ENCODE measurements around the gene CACTIN. TPM values are rescaled to one million over a fixed set of nuclear protein-coding genes. Genes with fewer than 3 reads are reported as not detected.
"Not testable (repeated sequence)": the region's sequence is repeated elsewhere in the genome, so short reads cannot be mapped to it uniquely, and the experiment has no call there.

Gene CACTIN
- polyA plus RNA-seq, 1 donor: 18.9 TPM

DNA sequence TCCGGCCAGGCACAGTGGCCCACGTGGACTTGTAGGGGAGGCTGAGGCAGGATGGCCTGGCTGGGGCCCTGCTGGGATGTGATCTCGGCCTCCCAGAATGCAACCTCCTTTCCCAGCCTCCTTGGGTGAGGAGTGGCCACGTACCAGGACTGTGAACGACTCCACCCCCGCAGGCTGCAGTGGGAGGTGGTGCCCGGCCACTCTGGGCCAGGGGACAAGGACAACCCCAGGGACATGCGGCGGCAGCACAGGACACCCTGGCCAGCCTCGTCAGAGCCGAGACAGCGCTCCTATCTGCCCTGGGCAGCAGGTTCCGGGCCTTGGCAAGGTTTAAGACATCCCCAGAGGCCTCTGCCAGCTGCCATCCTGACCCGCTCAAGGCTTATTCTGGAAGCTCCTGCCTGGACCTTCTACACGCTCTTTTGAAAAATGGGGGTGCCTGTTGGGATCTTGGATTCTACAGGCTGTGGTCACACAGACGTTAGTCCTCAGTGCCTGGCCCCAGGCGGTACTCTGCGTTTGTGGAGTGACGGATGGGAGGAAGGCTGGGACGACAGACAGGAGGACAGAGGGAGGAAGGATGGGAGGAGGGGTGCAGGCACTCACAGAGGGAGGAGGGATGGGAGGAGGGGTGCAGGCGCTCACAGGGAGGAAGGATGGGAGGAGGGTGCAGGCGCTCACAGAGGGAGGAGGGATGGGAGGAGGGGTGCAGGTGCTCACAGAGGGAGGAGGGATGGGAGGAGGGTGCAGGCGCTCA lies 19.9 kb upstream of the CACTIN start:
- DNase-seq (ENCODE audit: low read depth): no peak

DNA sequence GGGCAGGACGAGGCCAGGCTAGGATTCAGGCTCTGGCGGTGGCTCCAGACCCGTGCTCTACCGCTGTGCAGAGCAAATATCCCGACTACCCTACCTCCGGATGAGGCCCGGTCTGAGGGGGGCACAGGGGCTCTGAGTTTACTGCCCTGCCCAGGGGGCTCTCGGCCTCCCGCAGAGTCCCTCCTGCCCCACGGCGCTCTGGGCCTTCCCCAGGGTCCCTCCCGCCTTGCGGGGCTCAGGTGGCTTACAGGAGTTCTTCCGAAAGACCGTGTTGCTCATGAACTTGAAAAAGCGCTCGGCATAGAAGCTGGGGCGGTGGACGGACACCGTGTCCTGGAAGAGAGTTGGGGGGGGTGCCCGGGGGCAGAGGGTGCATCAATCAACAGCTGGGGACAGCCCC lies 19.1 kb upstream of the CACTIN start:
- no peak for DNase-seq (ENCODE audit: low read depth)

DNA sequence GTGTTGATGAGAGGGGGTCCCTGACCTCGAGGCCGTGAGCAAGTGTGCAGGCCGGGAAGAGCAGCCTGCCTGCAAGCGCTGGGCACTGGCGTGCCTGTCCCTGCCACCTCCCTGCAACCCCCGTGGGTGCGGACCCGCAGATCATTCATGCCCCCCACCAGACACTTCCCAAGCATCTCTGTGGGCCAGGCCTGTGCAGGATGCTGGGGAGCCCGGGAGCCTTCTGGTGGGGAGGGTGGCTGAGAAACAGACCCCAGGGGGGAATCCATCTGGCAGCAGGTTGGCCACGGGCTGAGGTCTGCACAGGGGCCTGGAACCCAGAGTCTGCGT lies 18.4 kb upstream of the CACTIN start:
- DNase-seq (ENCODE audit: low read depth): no peak

DNA sequence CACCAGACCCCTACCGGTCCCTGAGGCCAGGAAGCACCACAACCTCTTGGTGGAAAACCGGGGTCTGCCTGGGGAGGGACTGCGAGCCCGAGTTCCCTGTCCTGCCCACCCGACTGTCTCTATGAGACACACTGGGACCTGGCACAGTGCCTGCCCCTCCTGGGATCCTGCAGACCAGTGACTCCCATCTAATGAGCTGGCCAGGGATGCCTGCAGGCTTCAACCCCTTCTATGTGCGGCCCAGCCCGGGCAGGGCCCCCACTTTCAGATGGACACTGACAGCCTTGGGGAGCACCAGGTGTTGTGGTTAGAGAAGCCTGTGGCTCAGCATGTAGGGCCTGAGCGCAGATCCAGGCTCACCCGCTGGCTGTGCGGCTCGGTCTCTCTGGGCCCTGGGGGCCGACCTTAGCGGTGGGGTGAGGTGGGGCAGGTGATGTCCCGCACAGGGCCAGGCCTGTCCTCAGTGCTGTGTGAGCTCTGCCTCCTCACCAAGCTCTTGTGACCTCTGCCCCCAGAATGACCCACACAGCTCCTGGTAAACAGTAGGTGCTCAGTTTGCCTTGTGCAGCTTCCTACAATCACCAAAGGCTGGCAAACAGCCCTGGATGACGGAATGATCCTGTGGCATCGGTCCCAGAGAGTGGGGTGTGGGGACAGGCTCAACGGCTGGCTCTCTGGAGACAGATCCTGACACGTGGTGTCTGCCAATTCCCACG lies 17.9 kb upstream of the CACTIN start:
- no peak for DNase-seq (ENCODE audit: low read depth)

DNA sequence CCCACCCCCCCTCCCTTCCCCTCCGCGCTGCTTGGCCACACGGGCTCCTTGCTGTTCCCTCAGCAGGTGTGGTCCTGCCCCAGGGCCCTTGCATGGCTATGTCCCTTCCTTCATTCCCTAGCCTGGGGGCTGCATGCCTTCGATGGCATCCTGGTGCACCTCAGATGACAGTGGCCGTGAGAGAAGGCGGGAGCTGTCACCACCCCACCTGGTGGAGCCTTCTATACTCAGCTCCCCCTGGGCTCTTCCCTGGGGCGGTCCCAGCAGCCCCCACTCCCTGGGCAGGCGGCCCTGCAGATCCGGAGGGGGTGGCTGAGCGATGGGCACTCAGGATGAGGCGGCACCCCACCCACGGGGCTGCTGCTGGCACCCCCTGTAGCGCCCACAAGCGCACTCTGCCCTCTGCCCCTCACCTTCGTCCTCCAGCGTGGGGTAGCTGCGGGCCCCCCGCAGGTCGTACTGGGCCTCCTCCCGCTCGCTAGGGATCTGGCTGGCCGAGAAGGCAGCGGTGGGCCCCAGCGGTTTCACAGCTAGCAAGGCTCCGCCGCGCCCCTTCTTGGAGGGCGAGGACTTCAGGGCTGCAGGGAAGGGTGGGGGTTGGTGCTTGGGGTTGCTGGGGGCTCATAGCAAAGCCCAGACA lies 17.2 kb upstream of the CACTIN start:
- no peak for DNase-seq (ENCODE audit: low read depth)

DNA sequence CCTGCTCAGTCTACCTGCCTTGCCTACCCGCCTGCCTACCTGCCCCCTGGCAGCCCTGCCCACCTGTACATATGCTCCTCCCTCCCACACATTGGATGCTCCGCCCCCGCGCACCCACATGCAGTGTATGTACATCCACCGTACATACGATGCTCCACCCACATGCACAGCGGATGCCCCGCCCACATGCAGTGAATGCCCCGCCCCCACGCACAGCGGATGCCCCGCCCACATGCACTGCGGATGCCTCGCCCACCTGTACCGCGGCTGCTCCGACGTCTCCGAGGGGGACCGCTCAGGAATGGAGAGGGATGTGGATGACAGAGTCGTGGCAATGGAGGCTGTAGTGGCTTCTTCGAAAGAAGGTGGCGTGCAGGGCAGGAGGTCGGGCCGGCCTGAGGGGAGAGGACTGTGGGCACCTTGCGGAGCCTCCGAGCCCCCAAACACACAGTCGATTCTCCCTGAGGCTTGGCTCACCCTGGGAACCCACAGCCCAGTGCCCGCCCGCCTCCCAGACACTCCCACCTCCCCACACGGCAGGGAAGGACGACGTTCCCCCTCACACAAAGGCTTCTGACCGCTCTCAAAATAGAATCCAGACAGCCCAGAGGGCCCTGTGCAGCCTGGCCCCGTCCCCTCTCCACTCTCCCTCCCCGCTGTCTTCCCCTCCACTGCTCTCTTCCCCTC lies 16.5 kb upstream of the CACTIN start:
- DNase-seq (ENCODE audit: low read depth): no peak

DNA sequence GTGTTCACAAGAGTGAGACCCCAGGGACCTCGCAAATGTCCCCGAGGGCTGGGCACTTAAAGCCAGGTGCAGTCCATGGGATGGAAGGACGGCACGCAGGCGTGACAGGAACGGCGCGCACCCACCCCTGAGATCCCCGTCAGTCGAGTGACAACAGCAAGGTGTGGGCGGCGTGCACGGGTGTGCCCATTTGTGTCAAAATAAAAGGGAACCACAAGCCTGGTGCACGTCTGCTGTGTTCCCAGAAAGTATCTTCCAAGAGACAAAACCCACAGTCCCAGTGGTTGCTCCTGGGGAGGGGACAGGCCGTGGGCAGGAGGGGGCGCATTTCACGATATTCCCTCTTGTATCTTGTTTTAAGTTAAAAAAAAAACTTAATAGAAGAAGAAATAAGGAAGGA lies 15.7 kb upstream of the CACTIN start:
- DNase-seq (ENCODE audit: low read depth): no peak

DNA sequence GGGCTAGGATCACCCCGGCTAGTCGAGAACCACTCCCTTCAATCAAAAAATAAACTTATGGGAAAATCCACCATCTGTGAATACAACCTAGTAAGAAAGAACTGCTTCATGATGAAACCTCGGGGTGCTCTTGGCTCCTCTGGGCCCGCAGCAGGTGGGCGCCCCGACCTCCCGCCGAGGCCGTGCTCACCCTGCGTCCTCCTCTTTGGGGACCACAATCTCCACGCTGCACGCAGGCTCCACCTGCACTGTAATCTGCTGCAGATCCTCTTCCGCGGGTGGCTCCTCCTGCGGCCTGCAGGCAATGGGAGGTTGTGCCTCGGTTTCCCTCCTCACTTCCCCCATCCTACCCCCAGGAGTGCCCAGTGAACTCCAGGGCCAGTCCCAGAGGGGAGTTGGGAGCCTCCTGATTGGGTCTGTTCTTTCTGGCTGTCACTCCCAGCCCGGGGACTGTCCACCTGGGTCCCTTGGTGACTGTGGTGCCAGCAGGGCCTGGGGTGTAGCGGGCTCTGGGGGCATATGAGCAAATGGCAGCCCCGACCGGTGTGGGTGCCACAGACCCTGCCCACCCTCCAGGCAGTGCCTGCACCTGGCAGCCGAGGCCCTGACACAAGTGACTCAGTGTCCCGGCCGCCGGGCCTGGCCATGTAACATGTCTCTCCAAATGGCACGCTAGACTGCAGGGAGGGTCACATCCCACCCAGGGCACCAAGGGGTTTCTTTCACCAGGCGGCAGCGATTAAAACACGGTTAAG lies 15.1 kb upstream of the CACTIN start:
- DNase-seq (ENCODE audit: low read depth): no peak

DNA sequence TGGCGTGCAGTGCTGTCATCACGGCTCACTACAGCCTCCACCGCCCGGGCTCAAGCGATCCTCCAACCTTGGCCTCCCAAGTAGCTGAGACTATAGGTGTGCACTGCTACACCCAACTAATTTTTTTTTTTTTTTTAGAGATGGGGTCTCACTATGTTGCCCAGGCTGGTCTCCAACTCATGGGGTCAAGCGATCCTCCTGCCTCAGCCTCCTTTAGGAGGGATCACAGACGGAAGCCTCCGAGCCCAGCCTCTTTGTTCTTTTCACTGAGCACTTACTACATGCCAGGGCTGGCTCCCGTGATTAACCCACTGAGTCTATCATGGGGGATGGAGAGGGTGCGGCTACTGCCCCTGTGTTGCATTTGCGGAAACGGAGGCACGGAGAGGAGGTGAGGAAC lies 12.9 kb upstream of the CACTIN start:
- no peak for DNase-seq (ENCODE audit: low read depth)

DNA sequence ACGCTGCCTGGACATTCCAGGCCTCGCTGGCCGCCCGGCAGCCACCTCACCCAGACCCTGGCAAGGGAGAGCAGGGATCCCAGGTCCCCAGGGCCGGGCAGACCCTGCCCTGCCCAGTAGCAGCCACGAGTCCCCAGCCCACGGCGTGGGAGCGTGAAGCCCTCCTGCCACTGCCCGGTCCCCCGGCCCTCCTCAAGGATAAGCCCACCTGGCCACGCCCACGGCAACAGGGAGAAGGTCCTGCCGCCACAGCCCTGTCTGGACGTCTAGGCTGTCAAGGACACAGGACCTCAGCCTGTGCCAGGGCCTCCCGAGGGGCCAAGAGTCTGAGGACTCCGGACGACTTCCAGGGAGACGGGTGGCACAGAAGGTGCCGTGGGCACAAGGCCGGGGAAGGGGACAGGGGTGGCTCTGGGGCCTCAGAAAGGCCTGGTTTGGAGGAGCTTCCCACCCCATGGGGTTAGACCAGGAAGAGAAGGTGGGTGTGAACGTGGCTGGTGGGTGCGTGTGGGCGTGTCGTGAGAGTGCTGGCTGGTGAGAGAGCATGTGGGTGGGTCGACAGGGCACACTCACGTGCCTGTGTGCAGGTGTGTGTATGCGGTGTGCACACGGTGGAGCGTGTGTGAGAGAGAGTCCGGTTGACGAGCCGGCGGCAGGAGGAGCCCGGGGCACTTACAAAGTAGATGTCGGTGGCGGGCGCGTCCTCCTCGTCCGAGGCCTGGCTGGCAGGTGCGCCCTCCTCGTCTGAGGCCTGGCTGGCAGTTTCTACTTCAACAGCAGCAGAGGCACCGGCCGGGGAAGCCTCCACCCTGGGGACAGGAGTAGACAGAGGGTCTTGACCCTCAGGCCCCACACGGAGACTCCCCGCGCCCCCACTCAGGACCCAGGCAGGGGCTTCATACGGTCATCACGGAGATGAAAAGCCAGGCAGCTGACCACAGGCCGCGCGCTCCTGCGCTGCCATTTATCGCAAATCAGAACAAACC lies 11.9 kb upstream of the CACTIN start:
- DNase-seq (ENCODE audit: low read depth): no peak

DNA sequence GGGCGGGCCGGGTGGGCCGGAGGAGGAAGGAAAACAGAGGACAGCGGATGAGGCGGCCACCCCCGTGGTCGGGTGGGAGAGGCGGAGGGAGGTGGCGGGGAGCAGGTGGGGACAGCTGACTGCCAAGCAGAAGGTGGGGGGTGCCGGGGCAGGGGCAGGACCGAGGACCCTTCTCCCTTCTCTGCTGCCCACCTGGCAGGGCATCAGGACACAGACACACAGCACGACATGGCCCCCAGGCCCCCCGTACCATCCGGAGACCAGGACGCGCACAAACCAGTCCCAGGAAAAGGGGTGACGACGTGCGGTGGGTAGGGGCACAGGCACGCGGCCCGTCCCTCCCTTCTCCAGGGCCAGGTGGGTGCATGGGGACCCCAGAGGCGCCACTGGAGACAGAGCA lies 11.0 kb upstream of the CACTIN start:
- no peak for DNase-seq (ENCODE audit: low read depth)

DNA sequence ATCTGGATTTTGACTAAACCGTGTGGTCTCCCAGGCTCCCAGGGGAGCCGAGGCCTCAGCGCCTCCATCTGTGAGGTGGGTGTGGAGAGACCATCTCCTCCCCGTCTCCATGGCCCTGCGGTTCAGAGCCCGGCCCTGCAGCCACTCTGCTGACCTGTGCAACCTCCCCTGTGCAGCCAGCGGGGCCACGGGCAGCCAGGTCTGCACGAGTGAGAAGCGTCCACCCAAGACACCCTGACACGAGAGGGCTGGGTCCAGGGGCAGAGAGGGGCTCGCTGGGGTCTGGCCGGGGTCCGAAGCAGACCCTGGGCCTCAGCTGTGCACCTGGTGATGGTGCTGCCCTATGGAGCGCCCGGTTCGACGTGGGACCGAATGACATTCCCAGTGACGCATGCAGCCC lies 10.4 kb upstream of the CACTIN start:
- no peak for DNase-seq (ENCODE audit: low read depth)

DNA sequence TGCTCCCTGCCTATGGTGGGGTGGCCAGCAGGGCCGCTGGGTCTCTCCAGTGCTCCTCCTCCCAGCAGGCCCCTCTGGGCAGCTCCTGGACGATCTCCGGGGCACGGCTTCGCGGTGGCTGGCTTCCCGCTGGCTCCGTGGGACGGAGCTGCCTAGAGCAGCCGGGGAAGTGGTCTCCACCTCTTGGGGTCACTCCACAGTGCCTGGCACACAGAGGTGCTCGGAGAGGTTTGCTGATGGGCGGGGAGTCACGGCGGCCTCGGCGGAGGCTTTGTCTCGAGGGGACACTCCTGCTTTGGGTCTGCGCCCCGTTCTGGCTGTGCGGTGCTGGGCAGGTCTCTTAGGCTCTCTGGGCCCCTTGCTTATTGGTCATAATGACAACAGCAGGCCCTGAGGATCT lies 9.9 kb upstream of the CACTIN start:
- no peak for DNase-seq (ENCODE audit: low read depth)

DNA sequence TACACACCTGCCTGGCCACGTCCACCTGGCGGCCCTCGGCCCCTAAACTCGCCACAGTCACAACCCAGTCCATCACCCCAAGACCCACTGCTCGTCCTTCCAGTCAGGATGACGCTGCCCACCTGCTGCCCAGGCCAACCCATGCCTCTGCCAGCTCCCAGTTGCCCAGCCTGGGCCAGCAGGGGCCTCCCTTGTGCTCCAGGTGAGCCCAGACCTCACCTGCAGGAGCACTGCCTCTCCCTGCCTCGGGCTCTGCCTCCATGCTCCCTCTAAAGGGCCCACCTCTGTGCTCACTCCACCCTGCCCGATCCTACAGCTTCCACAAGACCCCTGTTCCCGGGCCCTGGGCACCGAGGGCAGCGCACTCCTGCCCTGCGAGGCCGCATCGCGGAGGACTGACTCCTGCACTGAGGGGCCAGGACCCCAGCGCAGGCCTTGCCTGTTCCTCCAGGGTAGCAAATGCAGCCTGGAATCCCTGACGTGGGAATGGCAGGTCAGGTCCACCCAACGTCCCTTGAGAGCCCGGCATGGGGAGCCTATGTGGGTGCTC lies 8.0 kb upstream of the CACTIN start:
- no peak for DNase-seq (ENCODE audit: low read depth)

DNA sequence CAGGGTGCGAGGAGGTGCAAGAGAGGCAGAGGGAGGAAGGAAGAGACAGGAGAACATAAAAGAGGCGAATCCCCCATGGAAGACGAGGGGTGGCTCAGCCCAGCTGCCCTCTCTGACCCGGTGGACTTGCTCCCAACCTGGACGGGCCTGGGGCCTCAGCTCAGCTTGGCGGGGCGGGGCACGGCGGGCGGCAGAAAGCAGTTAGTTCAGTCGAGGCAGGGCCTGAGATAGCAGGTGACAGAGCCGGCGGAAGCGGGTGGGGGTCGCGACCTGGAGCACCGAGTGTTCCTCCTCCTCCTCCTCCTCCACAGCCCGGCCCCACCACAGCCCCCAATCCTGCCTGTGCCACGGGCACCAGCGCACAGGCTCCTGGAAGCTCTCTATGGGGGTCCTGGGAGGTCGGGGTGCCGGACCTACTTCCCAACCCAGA lies 7.0 kb upstream of the CACTIN start:
- no peak for DNase-seq (ENCODE audit: low read depth)

DNA sequence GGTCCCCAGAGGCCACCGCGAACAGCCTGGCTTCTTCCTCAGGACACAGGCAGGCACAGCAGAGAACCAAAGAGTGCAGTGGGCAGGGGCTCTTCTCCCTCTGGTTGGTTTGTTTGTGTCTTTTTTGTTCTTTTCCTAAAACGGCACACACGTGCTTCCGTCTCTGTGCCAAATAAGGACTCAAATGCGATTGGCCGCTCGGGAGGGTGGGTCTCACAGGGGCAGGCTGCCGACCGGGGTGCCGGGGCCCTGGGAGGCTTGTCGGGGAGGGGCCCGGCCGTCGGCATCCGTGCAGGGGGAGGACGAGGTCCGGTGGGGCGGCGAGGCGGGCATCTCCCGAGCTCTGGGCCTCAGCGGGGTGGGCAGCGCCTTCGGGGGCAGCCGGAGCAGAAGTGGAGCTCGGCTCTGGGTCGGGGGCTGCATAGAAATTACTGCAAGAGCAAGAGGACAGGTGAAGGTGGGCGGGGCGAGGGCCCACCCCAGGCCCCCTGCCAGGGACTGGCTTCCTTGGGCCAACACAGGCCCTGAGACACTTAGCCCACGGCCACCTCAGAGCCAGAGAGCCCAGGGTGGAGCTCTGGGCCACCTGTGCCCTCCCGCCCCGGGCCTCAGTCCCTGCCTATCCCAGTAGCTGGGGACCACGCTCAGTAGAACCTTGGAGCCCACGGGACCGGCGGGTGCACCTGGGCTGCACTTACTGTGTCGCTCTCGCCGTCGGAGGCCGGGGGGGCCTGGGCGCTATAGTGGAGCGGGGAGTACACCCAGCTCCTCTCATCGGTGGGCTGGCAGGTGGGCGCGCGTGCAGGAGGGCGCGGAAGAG lies 6.4 kb upstream of the CACTIN start:
- DNase-seq (ENCODE audit: low read depth): no peak

DNA sequence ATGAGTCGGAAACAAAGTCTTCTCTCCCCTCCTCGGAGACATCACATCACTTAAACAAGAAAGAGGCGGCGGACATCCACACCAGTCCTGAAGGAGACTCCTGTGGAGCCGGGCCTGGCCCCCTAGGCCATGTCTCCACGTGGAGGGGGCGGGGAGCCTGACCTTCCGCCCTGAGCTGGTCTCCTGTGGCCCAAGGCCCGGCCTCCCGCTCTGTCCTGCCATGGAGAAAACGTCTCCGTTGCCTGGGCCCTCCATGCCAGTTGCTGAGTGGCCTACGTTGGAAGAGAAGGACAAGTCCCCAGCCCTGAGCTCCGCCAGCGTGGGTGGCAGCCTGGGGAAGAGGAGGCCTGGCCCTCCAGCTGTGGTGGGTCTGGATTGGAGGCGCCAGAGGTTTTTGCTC lies 5.5 kb upstream of the CACTIN start:
- DNase-seq (ENCODE audit: low read depth): no peak

DNA sequence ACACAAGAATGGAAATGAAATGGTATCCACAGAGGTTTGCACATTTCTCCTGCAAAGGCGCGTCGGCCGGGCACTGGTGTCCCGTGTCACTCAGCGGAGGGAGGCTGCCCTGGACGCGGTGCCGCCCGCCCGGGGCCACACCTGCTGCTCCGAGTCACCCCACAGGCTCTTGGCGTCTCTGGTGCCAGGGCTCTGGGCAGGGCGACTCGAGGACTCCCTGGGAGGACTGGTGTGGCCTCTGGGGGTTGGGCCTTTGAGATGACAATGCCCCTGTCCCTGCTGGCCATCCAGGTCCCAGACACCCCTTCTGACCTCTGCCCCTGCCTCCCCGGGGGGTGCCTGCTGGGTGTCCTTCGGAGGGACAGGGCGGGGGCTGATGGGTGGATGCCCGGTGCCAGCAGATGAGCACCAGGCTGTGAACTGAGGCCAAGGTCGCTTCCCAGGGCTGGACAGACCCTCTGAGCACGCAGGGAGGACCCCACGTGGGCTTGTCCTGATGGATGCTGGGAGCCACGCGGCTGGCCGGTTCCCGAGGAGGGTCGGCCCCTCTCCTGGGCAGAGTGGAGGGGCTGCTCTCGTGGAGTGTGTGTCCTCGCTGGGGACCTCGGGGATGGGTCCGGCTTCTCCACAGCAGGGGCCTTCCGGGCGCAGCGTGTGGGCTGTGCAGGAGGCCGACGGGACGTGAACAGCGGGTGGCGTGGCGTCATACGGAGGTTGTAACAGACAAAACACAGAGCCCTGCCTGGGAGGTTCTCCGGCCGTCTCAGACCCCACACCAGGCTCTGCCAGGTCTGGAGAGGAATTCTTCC lies 4.7 kb upstream of the CACTIN start:
- no peak for DNase-seq (ENCODE audit: low read depth)

DNA sequence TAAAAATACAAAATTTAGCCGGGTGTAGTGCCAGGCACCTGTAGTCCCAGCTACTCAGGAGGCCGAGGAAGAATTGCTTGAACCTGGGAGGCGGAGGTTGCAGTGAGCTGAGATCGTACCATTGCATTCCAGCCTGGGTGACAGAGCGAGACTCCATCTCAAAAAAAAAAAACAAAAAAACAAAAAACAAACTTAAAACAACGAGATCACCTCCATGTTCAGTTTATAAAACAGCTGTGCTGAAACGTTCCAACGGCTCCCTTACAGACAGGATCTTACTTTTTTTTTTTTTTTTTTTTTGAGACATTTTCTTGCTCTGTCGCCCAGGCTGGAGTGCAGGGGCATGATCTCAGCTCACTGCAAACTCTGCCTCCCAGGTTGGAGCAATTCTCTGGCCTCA lies 2.2 kb upstream of the CACTIN start:
- DNase-seq (ENCODE audit: low read depth): not testable (repeated sequence)

Data from forelimb muscle (tissue), 1 donor.